ENCODE measurements around the gene ANKIB1.

Gene ANKIB1

GRCh38 chr7:92268921-92269320, 23.1 kb downstream of the ANKIB1 start:
- DNase-seq (ENCODE audit: low spot score) = no peak

GRCh38 chr7:92275327-92275726, 29.6 kb downstream of the ANKIB1 start:
- no peak for DNase-seq (ENCODE audit: low spot score)

- no peak for DNase-seq (ENCODE audit: low spot score)
Measured at GRCh38 chr7:92276460-92276864, 30.7 kb downstream of the ANKIB1 start.

- DNase-seq (ENCODE audit: low spot score) = no peak
Measured at GRCh38 chr7:92279396-92280031, 33.7 kb downstream of the ANKIB1 start.

GRCh38 chr7:92281031-92281430, 35.3 kb downstream of the ANKIB1 start:
- DNase-seq (ENCODE audit: low spot score) = no peak

- DNase-seq (ENCODE audit: low spot score) = no peak
Measured at GRCh38 chr7:92282221-92282814, 36.5 kb downstream of the ANKIB1 start.

- no peak for DNase-seq (ENCODE audit: low spot score)
Measured at GRCh38 chr7:92282930-92283329, 37.2 kb downstream of the ANKIB1 start.

GRCh38 chr7:92289321-92289720, 43.5 kb downstream of the ANKIB1 start:
- DNase-seq (ENCODE audit: low spot score) = no peak

GRCh38 chr7:92292981-92293380, 47.2 kb downstream of the ANKIB1 start:
- DNase-seq (ENCODE audit: low spot score) = no peak

GRCh38 chr7:92293896-92294590, 48.3 kb downstream of the ANKIB1 start:
- DNase-seq (ENCODE audit: low spot score) = no peak

GRCh38 chr7:92295391-92295790, 49.6 kb downstream of the ANKIB1 start:
- no peak for DNase-seq (ENCODE audit: low spot score)

- no peak for DNase-seq (ENCODE audit: low spot score)
Measured at GRCh38 chr7:92296235-92296634, 50.5 kb downstream of the ANKIB1 start.

- DNase-seq (ENCODE audit: low spot score) = no peak
Measured at GRCh38 chr7:92296880-92297445, 51.2 kb downstream of the ANKIB1 start.

- no peak for DNase-seq (ENCODE audit: low spot score)
Measured at GRCh38 chr7:92297736-92298135, 52.0 kb downstream of the ANKIB1 start.

- no peak for DNase-seq (ENCODE audit: low spot score)
Measured at GRCh38 chr7:92303761-92304160, 58.0 kb downstream of the ANKIB1 start.

- no peak for DNase-seq (ENCODE audit: low spot score)
Measured at GRCh38 chr7:92304406-92304893, 58.7 kb downstream of the ANKIB1 start.

GRCh38 chr7:92306153-92306552, 60.4 kb downstream of the ANKIB1 start:
- no peak for DNase-seq (ENCODE audit: low spot score)

- DNase-seq (ENCODE audit: low spot score) = no peak
Measured at GRCh38 chr7:92313055-92313454, 67.3 kb downstream of the ANKIB1 start.

- DNase-seq (ENCODE audit: low spot score) = no peak
Measured at GRCh38 chr7:92319243-92319642, 73.5 kb downstream of the ANKIB1 start.

GRCh38 chr7:92325173-92325572, 79.4 kb downstream of the ANKIB1 start:
- DNase-seq (ENCODE audit: low spot score) = no peak

GRCh38 chr7:92325858-92326257, 80.1 kb downstream of the ANKIB1 start:
- no peak for DNase-seq (ENCODE audit: low spot score)

GRCh38 chr7:92330835-92331438, 85.2 kb downstream of the ANKIB1 start:
- DNase-seq (ENCODE audit: low spot score) = no peak

- no peak for DNase-seq (ENCODE audit: low spot score)
Measured at GRCh38 chr7:92331508-92331907, 85.7 kb downstream of the ANKIB1 start.
